Progenitor cell of endocrine pancreas (in vitro differentiated cells): Measurements from ENCODE around the gene ASIC4. TPM values are rescaled to one million over a fixed set of nuclear protein-coding genes. Genes with fewer than 3 reads are reported as not detected.

Source experiments
- DNase-seq: peaks from one replicate; pipeline ENCODE4 v3.0.0; 2021; ENCODE audit warnings: low spot score; ENCODE audit not compliant: unreplicated experiment
- H3K27ac Mint-ChIP-seq: 2 replicates; pipeline ENCODE4 v1.8.0; 2021; ENCODE audit warnings: mild to moderate bottlenecking, moderate library complexity, mixed read lengths
- H3K27me3 Mint-ChIP-seq: 2 replicates; pipeline ENCODE4 v1.8.0; 2021; ENCODE audit warnings: mixed read lengths
- H3K36me3 Mint-ChIP-seq: 2 replicates; pipeline ENCODE4 v1.8.0; 2022; ENCODE audit warnings: mixed read lengths; ENCODE audit not compliant: insufficient read depth
- H3K4me1 Mint-ChIP-seq: 2 replicates; pipeline ENCODE4 v1.8.0; 2021; ENCODE audit warnings: low read depth, mixed read lengths
- H3K4me3 Mint-ChIP-seq: 2 replicates; pipeline ENCODE4 v1.8.0; 2021; ENCODE audit warnings: low read depth, mild to moderate bottlenecking, moderate library complexity, mixed read lengths
- H3K9me3 Mint-ChIP-seq: 2 replicates; pipeline ENCODE4 v1.8.0; 2021; ENCODE audit warnings: low read depth, mixed read lengths
- CTCF ChIP-seq: fragments of 200-600 bp; sonication (generic); IDR thresholded peaks from one replicate; pipeline ENCODE4 v1.5.0; 2021; ENCODE audit warnings: antibody characterized with exemption, mild to moderate bottlenecking; ENCODE audit not compliant: unreplicated experiment
- microRNA-seq: library from miRNA; unstranded; fragments of <30 nt; microRNA quantifications from one replicate; pipeline ENCODE4 v1.1.0, GENCODE V29; 2020; ENCODE audit warnings: borderline number of aligned reads; ENCODE audit not compliant: unreplicated experiment
- total RNA-seq: library from RNA; stranded (reverse); gene quantifications from 2 replicates; pipeline ENCODE4 v1.2.1, GENCODE V29; 2021

The ASIC4 gene
- total RNA-seq, 1 donor from 2014 or later, result 5.1 TPM

- peaks cover 36% of the 10 kb centered on the region for H3K4me1 Mint-ChIP-seq
- H3K27ac Mint-ChIP-seq, result peak overlapping the region; percentile 86
- H3K9me3 Mint-ChIP-seq, result no peaks in the 10 kb centered on the region
- no peaks in the 10 kb centered on the region for H3K27me3 Mint-ChIP-seq
- H3K4me3 Mint-ChIP-seq, result peak overlapping the region; percentile 17
- DNase-seq, result peak; percentile 61
- no peaks in the 10 kb centered on the region for H3K36me3 Mint-ChIP-seq
- no peak for TF ChIP-seq CTCF
Measured at GRCh38 chr2:219576505-219577388, 62.5 kb downstream of the ASIC4 start.

DNA sequence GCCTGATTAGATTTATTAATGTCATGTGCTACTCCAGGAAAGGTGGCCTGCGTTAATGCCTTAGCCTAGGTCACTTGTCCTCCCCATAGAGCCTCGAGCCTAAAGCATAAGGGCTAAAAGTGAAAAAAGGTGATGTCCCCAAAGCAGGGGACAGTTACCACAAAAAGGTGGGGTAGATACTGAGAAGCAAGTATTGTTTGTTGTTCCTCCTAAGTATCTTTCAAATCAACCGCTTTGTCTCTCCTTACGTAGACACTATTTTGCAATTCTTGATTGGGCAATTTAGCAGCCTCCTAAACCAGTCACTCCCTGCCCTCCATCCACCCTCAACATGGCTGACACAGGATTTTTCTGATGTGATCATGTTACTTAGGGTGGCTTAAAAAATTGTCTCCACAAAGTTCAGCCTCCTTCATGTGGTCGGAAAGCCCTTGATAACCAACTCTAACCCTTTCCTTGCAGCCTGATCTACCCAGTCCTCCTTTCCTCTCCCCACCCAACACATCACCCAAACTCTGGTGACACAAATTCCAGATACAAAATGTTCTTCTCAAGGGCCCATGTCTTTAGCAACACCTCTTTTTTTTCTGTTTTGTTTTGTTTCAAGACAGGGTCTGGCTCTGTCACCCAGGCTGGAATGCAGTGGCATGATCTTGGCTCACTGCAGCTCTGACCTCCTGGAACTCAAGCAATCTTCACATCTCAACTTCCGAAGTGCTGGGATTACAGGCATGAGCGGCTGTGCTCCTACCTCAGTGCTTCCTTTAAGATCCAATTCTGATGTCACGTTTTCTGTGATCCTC is 64.7 kb downstream of the ASIC4 start:
- Mint-ChIP-seq H3K36me3 (no peaks in the 10 kb centered on the region), H3K4me1 (peaks cover 31% of the 10 kb centered on the region), H3K27ac (no peak overlapping the region), H3K27me3 (no peaks in the 10 kb centered on the region), H3K9me3 (no peaks in the 10 kb centered on the region), H3K4me3 (no peak overlapping the region)
- no peak for TF ChIP-seq CTCF
- DNase-seq, result no peak

- Mint-ChIP-seq H3K4me1 (peaks cover 19% of the 10 kb centered on the region), H3K4me3 (no peak overlapping the region), H3K27me3 (peaks cover 9% of the 10 kb centered on the region), H3K9me3 (no peaks in the 10 kb centered on the region), H3K36me3 (no peaks in the 10 kb centered on the region), H3K27ac (no peak overlapping the region)
- no peak for DNase-seq
- TF ChIP-seq CTCF, result no peak
Measured at GRCh38 chr2:219581346-219581745, 67.1 kb downstream of the ASIC4 start.

Small RNAs within 50 kb of the gene (microRNA-seq; reads per million reads assigned to microRNA genes)
- not detected for gene MIR3132

Other genes with a start within 250 kb of the ASIC4 start
- gene DNAJB2, start 235.1 kb upstream of the ASIC4 start, total RNA-seq, result 66.2 and 69.5 TPM in 2 replicates
- 30.2 and 30.5 TPM in 2 replicates for gene PTPRN, start 205.1 kb upstream of the ASIC4 start, total RNA-seq
- not detected in 2 replicates for gene RESP18, start 181.7 kb upstream of the ASIC4 start, total RNA-seq
- gene DNPEP, start 126.6 kb upstream of the ASIC4 start, total RNA-seq, result 36.0 and 47.0 TPM in 2 replicates
- not detected in 2 replicates for gene DES, start 96.1 kb upstream of the ASIC4 start, total RNA-seq
- 15.1 and 15.5 TPM in 2 replicates for gene SPEG, start 79.6 kb upstream of the ASIC4 start, total RNA-seq
- gene GMPPA, start 15.6 kb upstream of the ASIC4 start, total RNA-seq, result 35.8 and 37.4 TPM in 2 replicates
- gene CHPF, start 29.3 kb downstream of the ASIC4 start, total RNA-seq, result 49.1 and 51.1 TPM in 2 replicates
- 8.2 and 9.7 TPM in 2 replicates for gene TMEM198, start 29.5 kb downstream of the ASIC4 start, total RNA-seq
- gene OBSL1, start 57.1 kb downstream of the ASIC4 start, total RNA-seq, result 197 and 198 TPM in 2 replicates
- gene INHA, start 57.8 kb downstream of the ASIC4 start, total RNA-seq, result 1.5 and 1.7 TPM in 2 replicates
- 39.7 and 41.4 TPM in 2 replicates for gene STK11IP, start 83.4 kb downstream of the ASIC4 start, total RNA-seq
- 17.0 and 19.7 TPM in 2 replicates for gene SLC4A3, start 113.1 kb downstream of the ASIC4 start, total RNA-seq